ENCODE data around the gene UBE2O. TPM values are rescaled to one million over a fixed set of nuclear protein-coding genes. Genes with fewer than 3 reads are reported as not detected.
A peak's percentile ranks its signal among the peaks of the same experiment; 100 is the strongest.

Gene UBE2O
- total and polyA plus RNA-seq, 7 donors = 6.2 to 26.3 (median 12.9) TPM

DNA sequence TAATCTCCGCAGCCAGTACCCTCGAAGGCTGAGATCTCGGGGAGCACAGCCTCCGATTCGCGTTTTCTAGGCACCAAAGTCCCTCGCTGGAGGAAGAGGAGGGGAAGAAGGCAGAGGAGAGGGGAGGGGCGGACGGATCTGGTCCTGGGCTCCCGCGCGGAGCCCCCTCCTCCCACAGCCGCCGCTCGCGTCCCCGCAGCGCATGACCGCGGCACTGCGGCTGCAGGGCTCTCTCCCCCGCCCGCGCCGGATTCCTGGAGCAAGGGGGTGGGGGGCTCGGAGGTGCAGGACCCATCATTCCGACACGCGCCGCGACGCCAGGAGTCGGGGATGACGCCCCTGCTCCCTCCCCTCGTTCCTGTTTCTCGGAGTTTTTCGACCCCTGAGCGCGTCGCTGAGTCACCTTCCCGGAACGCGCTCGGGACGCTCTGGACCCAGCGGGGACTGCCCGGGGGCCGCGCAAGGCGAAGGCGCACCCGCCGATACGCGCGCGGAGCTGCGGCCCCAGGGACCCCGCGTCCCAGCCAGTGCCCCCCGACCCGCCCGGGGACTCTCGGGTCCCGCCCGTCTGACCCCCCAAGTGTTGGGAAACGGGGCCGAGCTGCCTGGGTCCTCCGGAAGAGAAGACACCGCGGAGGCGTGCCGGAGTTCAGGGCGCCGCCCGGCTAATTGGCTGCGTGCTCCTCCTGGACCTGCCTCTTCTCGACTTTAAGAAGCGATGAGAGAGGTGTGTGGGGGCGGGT lies 70.0 kb downstream of the UBE2O start:
- Histone ChIP-seq H3K36me3 (no peaks in the 10 kb centered on the region), H3K4me3 (peak overlapping the region; percentile 32 to 62 (median 55)), H3K9me3 (no peaks in the 10 kb centered on the region), H3K27ac (peak overlapping the region; percentile 75 to 86 (median 76)), H3K27me3 (peaks cover 7 to 32% (median 14%) of the 10 kb centered on the region in 3 donors), H3K4me1 (peaks cover 0 to 46% (median 44%) of the 10 kb centered on the region in 4 donors)
- 1% methylated on average over 80 of the region's 80 CpGs for WGBS, 2 donors
- TF ChIP-seq POLR2A (IDR thresholded peaks at IDR 0.05) = no peak
- TF ChIP-seq POLR2AphosphoS5 (IDR thresholded peaks at IDR 0.05) = peak in 1 of 4 donors; percentile 34
- intact Hi-C loops (cut with DNase I) = no loop called here
- DNase-seq = no peak

DNA sequence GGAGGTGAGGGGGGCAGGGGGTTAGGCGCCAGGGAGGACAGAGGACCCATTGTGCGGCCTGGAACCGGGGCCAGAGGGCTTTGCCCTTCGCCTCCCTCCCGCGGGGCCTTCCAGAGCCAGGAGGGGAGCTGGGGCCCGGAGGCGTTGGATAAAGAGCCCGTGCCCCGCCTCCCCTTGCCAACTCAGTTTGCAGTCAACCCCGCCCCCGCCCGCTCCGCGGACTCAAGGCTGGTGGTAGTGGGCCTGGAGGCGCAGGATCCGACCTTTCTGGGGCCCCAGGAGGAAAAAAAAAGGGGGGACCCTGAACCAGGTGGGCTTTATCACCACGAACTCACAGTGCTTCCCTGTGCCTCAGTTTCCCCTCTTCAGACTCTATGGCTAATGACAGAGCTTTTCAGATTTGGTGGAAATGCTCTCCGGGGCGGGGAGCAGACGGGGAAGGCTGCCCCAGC lies 70.6 kb downstream of the UBE2O start:
- H3K4me1 ChIP-seq = peaks cover 0 to 46% (median 44%) of the 10 kb centered on the region in 4 donors
- TF ChIP-seq, protein P1, sequence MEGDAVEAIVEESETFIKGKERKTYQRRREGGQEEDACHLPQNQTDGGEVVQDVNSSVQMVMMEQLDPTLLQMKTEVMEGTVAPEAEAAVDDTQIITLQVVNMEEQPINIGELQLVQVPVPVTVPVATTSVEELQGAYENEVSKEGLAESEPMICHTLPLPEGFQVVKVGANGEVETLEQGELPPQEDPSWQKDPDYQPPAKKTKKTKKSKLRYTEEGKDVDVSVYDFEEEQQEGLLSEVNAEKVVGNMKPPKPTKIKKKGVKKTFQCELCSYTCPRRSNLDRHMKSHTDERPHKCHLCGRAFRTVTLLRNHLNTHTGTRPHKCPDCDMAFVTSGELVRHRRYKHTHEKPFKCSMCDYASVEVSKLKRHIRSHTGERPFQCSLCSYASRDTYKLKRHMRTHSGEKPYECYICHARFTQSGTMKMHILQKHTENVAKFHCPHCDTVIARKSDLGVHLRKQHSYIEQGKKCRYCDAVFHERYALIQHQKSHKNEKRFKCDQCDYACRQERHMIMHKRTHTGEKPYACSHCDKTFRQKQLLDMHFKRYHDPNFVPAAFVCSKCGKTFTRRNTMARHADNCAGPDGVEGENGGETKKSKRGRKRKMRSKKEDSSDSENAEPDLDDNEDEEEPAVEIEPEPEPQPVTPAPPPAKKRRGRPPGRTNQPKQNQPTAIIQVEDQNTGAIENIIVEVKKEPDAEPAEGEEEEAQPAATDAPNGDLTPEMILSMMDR (IDR thresholded peaks at IDR 0.05) = no peak
- TF ChIP-seq POLR2A (IDR thresholded peaks at IDR 0.05) (no peak), EP300 (IDR thresholded peaks at IDR 0.05) (no peak), POLR2AphosphoS5 (IDR thresholded peaks at IDR 0.05) (no peak)
- intact Hi-C loops (cut with DNase I) = no loop called here
- H3K4me3 ChIP-seq = peak overlapping the region; percentile 32 to 62 (median 55)
- H3K36me3 ChIP-seq = no peaks in the 10 kb centered on the region
- WGBS, 2 donors = 24 to 31% methylated on average over 21 of the region's 21 CpGs
- H3K27ac ChIP-seq = peak overlapping the region; percentile 75 to 86 (median 76)
- no peaks in the 10 kb centered on the region for H3K9me3 ChIP-seq
- H3K27me3 ChIP-seq = peaks cover 7 to 32% (median 14%) of the 10 kb centered on the region in 3 donors
- no peak for DNase-seq

DNA sequence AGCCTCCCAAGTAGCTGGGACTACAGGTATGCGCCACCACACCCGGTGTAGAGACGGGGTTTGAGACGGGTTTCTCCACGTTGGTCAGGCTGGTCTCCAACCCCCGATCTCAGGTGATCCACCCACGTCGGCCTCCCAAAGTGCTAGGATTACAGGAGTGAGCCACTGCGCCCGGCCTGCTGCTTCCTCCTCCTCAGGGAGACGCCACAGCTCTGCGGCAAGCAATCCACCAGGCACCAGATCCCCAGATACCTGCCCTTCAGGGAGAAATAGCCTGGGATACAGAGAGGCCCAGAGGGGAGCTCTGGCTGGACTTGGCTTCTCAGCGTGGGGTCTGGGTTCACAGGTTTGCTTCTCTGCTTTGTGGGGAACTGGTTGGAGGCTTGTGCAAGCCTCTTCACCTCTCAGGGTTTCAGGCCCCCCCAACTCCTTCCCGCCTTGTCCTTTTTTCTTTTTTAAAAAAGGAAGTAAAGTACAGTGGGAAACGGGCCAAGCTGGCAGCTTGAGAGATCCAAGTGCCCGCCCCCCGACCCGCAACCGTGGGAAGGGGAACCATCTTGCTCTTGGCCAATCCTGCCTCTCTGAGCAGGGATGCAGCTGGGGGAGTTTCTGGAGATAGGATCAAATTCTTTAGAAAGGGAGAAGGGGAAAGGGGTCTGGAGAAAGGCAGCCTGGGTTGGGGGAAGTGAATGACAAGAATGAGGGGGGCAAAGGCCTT lies 71.2 kb downstream of the UBE2O start:
- H3K36me3 ChIP-seq = no peaks in the 10 kb centered on the region
- peak overlapping the region in 2 of 4 donors; percentile 56 to 62 for H3K4me3 ChIP-seq
- H3K27ac ChIP-seq = peak overlapping the region in 3 of 4 donors; percentile 75 to 86 (median 76)
- TF ChIP-seq, protein P1 (IDR thresholded peaks at IDR 0.05) = no peak
- no peak for TF ChIP-seq POLR2AphosphoS5 (IDR thresholded peaks at IDR 0.05)
- no peak for TF ChIP-seq EP300 (IDR thresholded peaks at IDR 0.05)
- TF ChIP-seq POLR2A (IDR thresholded peaks at IDR 0.05) = no peak
- DNase-seq = no peak
- no peaks in the 10 kb centered on the region for H3K9me3 ChIP-seq
- peaks cover 7 to 32% (median 14%) of the 10 kb centered on the region in 3 donors for H3K27me3 ChIP-seq
- intact Hi-C loops (cut with DNase I) = no loop called here
- WGBS, 2 donors = 76 to 77% methylated on average over 19 of the region's 19 CpGs
- H3K4me1 ChIP-seq = peaks cover 0 to 46% (median 43%) of the 10 kb centered on the region in 4 donors

DNA sequence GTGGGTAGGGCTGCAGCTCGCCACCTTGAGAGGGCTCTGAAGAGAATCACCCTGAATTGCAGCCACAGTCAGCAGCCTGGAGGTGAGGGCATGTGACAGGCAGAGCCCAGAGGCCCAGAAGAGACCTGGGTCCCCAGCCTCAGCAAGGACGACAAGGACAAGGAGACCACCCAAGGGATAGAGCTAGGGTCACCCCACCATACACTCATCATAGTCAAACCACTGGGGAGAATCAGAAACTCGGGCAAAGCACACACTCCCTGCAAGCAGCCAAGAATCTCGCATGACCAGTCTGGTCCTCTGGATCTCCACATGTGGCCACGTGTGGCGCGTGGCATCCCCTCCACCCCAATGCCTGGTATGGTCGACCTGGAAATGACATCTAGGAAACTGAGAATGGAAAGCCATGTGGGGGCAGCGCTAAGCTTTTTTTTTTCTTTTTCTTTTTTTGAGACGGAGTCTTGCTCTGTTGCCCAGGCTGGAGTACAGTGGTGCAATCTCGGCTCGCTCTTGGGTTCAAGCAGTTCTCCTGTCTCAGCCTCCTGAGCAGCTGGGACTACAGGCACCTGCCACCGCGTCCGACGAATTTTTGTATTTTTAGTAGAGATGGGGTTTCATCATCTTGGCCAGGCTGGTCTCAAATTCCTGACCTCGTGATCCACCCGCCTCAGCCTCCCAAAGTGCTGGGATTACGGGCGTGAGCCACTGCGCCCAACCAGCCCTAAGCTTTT lies 73.1 kb downstream of the UBE2O start:
- Histone ChIP-seq H3K27me3 (peaks cover 4 to 23% (median 14%) of the 10 kb centered on the region in 3 donors), H3K27ac (no peak overlapping the region), H3K4me1 (peaks cover 0 to 29% (median 24%) of the 10 kb centered on the region in 4 donors), H3K36me3 (no peaks in the 10 kb centered on the region), H3K4me3 (no peak overlapping the region), H3K9me3 (no peaks in the 10 kb centered on the region)
- TF ChIP-seq POLR2AphosphoS5 (IDR thresholded peaks at IDR 0.05) = no peak
- TF ChIP-seq, protein P1 (IDR thresholded peaks at IDR 0.05) = no peak
- TF ChIP-seq EP300 (IDR thresholded peaks at IDR 0.05) = no peak
- no peak for TF ChIP-seq POLR2A (IDR thresholded peaks at IDR 0.05)
- WGBS, 2 donors = 91 to 92% methylated on average over 21 of the region's 21 CpGs
- no peak for DNase-seq
- intact Hi-C loops (cut with DNase I) = no loop called here
